Measurements from ENCODE around the gene CDK6.

- TF ChIP-seq POLR2AphosphoS5 (IDR thresholded peaks at IDR 0.05; ENCODE audit: low read depth, low read length) (no peak), POLR2A (IDR thresholded peaks at IDR 0.05; ENCODE audit: low read depth, low read length) (no peak)
Observed at GRCh38 chr7:92747041-92747835, 89.1 kb downstream of the CDK6 start.
